GM12865 (cell line): ENCODE data around the gene FOXP1.

Experiments used
- DNase-seq: peaks from one replicate; pipeline ENCODE4 v3.0.0; 2010; ENCODE audit warnings: low read depth
- H3K4me3 ChIP-seq: 2 replicates; pipeline ENCODE4 v1.5.1; 2011; ENCODE audit warnings: mild to moderate bottlenecking, low read depth, low read length, control low read depth
- TF ChIP-seq, protein P1 (sequence below): IDR thresholded peaks from 2 replicates; pipeline ENCODE4 v1.5.1; 2011; ENCODE audit warnings: low read length, control low read depth, low read depth, inconsistent platforms; ENCODE audit not compliant: insufficient read depth; ENCODE audit errors: missing control alignments

FOXP1 gene

DNA sequence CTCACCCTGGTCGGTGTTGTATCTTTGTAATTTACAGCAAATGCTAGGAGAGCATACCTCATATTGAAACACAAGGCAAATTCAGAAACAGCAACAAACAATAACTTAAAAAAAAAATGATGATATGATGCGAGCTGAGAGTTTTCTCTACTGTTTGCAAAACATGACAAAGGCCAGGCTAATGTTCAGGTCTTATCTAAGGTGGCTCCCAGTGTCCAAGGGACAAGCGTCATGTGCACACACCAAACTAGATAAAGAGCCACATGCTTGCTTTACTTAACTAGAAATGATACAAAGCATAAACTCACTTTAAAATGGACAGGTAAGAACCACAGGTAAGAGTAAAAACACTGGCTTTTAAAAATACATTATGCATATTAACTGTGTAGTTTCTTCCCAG is 375.9 kb downstream of the FOXP1 start:
- DNase-seq = no peak
- TF ChIP-seq, protein P1, sequence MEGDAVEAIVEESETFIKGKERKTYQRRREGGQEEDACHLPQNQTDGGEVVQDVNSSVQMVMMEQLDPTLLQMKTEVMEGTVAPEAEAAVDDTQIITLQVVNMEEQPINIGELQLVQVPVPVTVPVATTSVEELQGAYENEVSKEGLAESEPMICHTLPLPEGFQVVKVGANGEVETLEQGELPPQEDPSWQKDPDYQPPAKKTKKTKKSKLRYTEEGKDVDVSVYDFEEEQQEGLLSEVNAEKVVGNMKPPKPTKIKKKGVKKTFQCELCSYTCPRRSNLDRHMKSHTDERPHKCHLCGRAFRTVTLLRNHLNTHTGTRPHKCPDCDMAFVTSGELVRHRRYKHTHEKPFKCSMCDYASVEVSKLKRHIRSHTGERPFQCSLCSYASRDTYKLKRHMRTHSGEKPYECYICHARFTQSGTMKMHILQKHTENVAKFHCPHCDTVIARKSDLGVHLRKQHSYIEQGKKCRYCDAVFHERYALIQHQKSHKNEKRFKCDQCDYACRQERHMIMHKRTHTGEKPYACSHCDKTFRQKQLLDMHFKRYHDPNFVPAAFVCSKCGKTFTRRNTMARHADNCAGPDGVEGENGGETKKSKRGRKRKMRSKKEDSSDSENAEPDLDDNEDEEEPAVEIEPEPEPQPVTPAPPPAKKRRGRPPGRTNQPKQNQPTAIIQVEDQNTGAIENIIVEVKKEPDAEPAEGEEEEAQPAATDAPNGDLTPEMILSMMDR = no peak
- no peak overlapping the region for H3K4me3 ChIP-seq

DNA sequence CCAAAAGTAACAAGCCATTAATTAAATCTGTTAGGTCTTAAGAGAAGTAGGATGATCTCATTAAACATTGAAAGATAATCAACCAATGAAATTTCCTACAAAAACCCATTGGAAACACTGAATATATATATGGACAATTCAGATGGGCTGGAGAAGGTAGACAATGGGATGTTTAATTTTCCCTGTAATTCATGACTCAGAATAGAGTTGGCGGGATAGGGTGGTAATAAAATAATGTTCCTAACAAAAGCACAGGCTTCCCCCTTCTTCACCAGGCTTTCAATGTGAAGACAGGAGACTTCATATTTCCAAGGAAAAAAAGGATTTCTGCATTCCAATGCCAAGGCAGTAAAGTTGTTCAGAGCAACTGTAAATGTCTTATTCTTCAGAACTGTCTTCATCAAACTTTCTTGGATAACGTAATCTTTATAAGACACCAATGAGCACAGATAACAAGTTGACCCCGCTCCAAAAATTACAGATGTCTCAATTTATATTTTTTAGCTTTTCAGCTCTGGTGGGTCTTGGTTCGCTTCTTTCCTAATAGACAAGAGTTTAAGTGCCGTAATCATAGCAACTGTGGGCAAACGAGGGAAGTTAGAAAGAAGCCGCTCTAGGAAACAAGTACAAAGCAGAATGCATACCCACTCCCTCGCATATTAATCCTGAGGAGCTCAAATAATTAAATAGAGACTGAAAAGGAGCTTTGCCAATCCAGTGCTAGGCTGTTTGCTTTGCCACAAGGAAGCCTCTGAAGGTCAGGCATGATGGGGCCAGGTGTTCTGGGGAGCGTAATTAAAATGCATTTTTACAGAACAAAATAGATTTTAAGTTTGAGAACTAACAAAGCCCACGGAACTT is 377.0 kb downstream of the FOXP1 start:
- TF ChIP-seq, protein P1 = no peak
- no peak for DNase-seq
- H3K4me3 ChIP-seq = no peak overlapping the region

DNA sequence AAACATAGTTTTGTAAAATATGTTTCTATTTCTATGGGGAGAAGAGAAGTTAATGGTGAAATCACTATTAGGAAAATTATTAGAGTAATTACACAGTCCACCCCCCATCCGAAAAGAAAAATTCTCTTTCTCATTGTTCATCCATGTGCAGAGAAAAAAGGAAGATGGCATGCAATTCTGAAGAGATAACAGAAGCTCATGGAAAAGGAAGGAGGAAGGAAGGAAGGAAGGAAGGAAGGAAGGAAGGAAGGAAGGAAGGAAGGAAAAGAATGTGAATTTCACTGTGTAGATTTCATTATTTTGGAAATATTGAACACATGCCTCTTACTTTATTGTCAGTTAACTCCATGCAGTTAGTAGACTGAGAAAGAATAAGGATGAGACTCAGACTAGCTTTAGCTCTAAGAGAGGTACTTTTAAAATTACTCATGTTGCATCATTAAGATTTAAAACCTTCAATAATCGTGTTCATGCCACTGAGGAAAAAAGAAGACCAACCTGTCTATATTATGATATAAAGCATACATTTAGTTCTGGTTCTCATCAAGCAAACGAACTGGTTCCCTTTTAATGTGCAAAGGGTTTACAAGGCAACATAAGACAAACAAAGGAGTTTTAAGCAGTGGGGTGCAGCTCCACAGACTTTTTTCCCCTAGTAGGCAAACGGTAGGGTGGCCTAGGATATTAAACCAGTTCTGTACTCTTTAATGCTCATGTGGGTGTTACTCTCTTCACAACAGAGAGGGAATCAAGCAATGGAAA is 379.6 kb downstream of the FOXP1 start:
- TF ChIP-seq, protein P1 = no peak
- DNase-seq = no peak
- H3K4me3 ChIP-seq = no peak overlapping the region

DNA sequence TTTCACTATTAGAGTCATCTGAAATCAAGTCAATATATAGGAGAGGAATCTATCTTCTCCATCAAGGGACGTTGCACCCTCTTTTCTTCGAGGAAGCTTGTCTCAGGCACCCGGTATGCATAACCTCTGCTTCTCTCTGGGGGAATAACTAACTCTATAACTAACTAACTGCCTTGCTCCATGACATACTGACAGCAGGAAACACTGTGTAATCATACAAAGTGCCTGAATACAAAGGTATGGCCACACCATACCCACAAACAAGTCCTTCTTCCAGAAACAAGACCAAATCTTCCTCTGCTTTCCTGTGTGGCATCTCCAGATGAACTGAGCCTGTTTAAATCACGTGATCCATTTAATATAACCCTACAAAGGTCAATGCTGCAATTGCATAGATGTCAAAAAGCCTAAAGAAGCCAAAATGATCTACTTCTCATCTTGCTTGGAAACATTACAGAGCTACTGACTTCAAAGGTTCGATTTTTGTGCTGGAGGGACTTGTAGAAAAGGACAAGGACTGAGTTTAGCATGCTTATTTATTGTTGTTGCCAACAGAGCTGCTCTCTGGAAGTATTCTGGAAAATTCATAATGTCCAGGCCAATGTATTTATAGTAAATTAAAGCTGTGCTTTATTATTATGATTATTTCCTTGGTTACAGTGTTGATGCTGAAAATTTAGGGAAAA is 380.5 kb downstream of the FOXP1 start:
- no peak for DNase-seq
- H3K4me3 ChIP-seq = no peak overlapping the region
- TF ChIP-seq, protein P1 = no peak

DNA sequence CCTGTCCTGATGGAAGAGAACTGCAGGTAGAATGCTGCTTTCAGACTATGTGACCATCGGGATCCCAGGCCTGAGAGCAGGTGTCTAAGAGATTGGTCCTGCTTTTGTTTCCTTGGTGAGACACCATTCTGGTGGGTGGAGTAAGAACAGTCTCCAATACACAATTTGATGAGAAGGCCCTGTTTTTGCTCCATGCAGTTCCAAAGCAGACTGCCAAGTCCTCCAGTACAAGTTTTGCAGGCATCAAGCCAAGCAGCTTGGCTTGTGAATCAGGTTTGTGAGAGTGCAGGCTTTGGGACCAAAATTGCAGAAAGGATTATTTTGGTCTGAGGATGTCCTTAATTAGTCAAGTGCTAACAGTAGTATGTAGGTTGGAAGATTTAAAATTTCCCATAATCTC is 381.6 kb downstream of the FOXP1 start:
- TF ChIP-seq, protein P1 = no peak
- DNase-seq = no peak
- no peak overlapping the region for H3K4me3 ChIP-seq

DNA sequence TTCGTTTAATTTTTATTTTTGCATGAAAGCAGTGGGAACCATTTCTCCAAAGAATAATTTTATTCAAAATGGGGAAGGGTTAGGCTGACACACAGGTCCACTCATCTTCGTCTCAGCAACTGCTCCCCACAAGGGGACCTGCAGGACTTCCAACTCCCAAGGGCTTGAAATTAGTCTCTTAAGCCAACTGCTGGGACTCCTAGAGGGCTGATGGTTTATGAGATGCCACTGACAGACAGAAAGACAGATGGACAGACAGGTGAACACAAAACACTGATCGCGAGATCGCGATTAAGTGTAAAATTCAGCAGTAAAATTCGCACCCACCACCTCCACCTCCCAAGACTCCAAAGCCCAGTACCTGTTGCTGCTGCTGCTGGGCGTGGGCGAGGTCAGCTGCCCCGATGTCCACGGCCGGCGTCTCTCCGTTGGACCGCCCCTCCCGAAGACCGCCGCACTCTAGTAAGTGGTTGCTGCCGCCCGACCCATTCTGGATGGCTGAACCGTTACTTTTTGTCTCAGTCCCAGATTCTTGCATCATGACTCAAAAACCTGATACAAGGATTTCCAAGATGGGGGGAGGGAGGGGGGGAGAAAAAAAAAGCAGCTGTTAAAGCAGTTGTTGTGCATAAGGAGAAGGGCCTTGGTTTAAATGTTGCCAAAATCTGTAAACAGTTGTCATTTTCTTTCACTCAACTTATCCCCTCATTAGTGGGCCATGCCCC is 385.5 kb downstream of the FOXP1 start:
- no peak overlapping the region for H3K4me3 ChIP-seq
- DNase-seq = no peak
- TF ChIP-seq, protein P1 = no peak
